ENCODE results near the gene ADAD1. TPM values are rescaled to one million over a fixed set of nuclear protein-coding genes. Genes with fewer than 3 reads are reported as not detected.

Gene ADAD1
- total RNA-seq, 2 donors from 2014 or later, result not detected

DNA sequence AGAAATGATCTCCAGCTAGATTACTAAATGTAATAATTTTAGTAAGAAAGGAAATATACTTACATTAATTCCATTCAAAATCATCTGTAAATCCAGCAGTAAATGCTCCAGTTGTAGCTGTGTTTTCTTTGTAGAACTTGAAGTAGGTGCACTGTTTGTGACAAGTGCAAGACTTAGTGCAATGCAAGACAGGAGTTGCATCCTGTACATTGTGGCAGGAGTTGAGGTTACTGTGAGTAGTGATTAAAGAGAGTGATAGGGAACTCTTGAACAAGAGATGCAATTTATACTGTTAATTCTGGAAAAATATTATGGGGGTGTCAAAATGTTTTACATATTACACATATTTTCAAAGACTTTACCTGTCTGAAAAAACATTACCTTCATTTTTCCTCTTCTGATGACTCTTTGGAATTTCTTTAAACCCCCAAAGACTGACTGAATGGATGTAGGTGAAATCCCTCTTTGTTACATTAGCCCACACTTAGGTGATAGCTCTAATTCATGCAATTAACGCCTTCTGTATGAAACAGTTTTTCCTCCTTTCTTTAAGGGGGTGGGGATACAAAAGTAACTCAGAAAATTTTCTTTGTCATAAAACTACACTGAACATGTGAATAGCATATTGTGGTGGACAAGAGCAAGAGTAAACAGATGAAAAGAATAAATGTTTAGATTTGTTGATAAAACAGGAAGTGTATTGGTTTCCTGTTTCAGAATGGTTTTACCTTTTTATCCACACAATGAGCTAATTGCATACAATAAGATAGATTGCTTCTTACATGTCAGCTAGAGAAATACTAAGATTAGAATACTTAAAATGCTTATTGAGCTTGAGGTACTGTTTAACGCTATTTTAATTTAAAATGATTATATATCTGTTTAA is 77.7 kb downstream of the ADAD1 start, which contains the start of gene IL2:
TSS of gene IL2 (minus strand) at position 495 of the 886 bp plus-strand sequence. CDS start at position 210, 285 bp downstream.
- Histone ChIP-seq H3K36me3 (no peaks in the 10 kb centered on the region), H3K27me3 (no peaks in the 10 kb centered on the region), H3K4me1 (no peaks in the 10 kb centered on the region), H3K27ac (no peak within 1 kb of the TSS), H3K9me3 (no peaks in the 10 kb centered on the region), H3K4me3 (no peak within 1 kb of the TSS)
- no peak for DNase-seq (ENCODE audit: low spot score)
- TF ChIP-seq, protein P1, sequence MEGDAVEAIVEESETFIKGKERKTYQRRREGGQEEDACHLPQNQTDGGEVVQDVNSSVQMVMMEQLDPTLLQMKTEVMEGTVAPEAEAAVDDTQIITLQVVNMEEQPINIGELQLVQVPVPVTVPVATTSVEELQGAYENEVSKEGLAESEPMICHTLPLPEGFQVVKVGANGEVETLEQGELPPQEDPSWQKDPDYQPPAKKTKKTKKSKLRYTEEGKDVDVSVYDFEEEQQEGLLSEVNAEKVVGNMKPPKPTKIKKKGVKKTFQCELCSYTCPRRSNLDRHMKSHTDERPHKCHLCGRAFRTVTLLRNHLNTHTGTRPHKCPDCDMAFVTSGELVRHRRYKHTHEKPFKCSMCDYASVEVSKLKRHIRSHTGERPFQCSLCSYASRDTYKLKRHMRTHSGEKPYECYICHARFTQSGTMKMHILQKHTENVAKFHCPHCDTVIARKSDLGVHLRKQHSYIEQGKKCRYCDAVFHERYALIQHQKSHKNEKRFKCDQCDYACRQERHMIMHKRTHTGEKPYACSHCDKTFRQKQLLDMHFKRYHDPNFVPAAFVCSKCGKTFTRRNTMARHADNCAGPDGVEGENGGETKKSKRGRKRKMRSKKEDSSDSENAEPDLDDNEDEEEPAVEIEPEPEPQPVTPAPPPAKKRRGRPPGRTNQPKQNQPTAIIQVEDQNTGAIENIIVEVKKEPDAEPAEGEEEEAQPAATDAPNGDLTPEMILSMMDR (IDR thresholded peaks at IDR 0.05), result no peak

DNA sequence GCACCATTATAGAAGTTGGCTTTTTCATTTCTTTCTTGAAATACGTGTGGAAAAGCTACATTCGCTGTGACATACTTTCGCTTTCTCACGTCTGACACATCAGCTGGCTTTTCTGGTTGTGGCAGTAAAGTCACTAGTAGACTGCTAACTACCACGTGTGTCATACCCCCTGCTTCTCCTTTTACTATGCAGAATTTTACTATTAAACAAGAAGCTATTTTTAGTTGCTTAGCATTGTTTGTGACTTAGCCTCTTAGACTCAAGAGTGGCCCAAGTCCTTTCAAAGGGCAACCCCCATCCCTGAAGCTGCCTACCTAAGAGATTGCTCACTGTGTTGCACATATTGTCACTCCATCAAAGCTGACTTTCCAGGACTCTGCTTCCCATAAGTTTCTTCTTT is 79.8 kb downstream of the ADAD1 start:
- TF ChIP-seq, protein P1 (IDR thresholded peaks at IDR 0.05), result no peak
- no peak for DNase-seq (ENCODE audit: low spot score)
- Histone ChIP-seq H3K36me3 (no peaks in the 10 kb centered on the region), H3K4me3 (no peak overlapping the region), H3K27me3 (no peaks in the 10 kb centered on the region), H3K9me3 (no peaks in the 10 kb centered on the region), H3K4me1 (no peaks in the 10 kb centered on the region), H3K27ac (no peak overlapping the region)

DNA sequence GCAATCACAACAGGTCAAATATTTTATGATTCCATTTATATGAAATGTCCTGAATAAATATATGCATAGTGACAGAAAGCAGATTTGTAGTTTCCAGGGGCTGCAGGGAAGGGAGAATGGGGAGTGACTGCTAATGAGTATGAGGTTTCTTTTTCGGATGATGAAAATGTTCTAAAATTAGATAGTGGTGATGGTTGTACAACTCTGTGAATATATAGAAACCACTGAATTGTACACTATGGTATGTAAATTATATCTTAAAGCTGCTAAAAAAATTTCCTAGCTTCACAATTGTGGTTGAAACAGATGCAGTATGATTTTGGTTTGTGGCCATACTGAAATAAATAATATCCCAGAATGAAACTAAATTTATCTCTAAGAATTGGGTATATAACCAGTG is 90.6 kb downstream of the ADAD1 start:
- Histone ChIP-seq H3K27me3 (no peaks in the 10 kb centered on the region), H3K27ac (no peak overlapping the region), H3K4me1 (no peaks in the 10 kb centered on the region), H3K36me3 (no peaks in the 10 kb centered on the region), H3K9me3 (peaks cover 0 to 8% of the 10 kb centered on the region in 2 donors), H3K4me3 (no peak overlapping the region)
- TF ChIP-seq, protein P1 (IDR thresholded peaks at IDR 0.05), result no peak
- DNase-seq (ENCODE audit: low spot score), result no peak

DNA sequence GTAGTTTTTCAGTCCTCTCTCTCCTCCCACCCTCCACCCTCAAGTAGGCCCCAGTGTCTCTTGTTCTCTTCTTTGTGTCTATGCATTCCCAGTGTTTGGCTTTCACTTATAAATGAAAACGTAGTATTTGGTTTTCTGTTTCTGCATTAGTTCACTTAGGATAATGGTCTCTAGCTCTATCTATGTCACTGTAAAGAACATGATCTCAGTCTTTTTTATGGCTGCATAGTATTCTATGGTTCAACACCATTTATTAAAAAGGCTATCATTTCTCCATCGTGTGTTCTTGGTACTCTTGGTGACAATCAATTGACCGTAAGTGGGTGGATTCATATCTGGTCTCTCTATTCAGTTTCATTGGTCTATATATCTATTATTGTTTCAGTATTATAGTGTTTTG is 96.4 kb downstream of the ADAD1 start:
- DNase-seq (ENCODE audit: low spot score), result no peak
- TF ChIP-seq, protein P1 (IDR thresholded peaks at IDR 0.05), result no peak
- Histone ChIP-seq H3K9me3 (peaks cover 0 to 6% of the 10 kb centered on the region in 2 donors), H3K27ac (no peak overlapping the region), H3K36me3 (no peaks in the 10 kb centered on the region), H3K4me1 (no peaks in the 10 kb centered on the region), H3K4me3 (no peak overlapping the region), H3K27me3 (no peaks in the 10 kb centered on the region)

DNA sequence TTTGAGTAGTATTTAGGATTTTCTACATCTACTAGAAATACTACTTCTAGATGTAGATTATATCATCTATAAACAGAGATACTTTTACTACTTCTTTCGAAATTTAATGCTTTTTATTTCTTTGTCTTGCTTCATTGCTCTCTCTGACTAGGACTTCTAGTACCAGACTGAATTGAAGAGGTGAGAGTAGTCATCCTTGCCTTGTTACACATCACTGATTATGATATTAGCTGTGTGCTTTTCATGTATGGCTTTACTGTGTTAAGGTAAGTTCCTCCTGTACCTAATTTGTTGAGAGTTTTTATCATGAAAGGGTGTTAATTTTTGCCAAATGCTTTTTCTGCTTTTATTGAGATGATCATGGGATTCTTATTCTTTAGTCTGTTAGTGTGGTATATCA is 97.3 kb downstream of the ADAD1 start:
- no peak overlapping the region for H3K27ac ChIP-seq

More for the DNA sequence above, 97.3 kb downstream of the ADAD1 start:
- Histone ChIP-seq H3K4me3 (no peak overlapping the region), H3K9me3 (peaks cover 0 to 6% of the 10 kb centered on the region in 2 donors), H3K4me1 (no peaks in the 10 kb centered on the region), H3K27me3 (no peaks in the 10 kb centered on the region), H3K36me3 (no peaks in the 10 kb centered on the region)
- no peak for DNase-seq (ENCODE audit: low spot score)
- TF ChIP-seq, protein P1 (IDR thresholded peaks at IDR 0.05), result no peak
